GM12892 (cell line): ENCODE results near the gene RAPGEF2.
A peak's percentile ranks its signal among the peaks of the same experiment; 100 is the strongest.
"Not testable (repeated sequence)": the region's sequence is repeated elsewhere in the genome, so short reads cannot be mapped to it uniquely, and the experiment has no call there.

Experiments used
- DNase-seq: peaks from one replicate; pipeline ENCODE4 v3.0.0; 2011; ENCODE audit not compliant: insufficient read length
- FAIRE-seq: peaks from 2 replicates; lab custom pipeline; 2011; peaks lifted over from hg19 to GRCh38; lab: Jason Lieb, UNC
- POLR2A ChIP-seq: IDR thresholded peaks from 2 replicates; pipeline ENCODE4 v1.6.1; 2011; ENCODE audit warnings: low read depth, low read length, control low read depth
- POLR2AphosphoS5 ChIP-seq: IDR thresholded peaks from 2 replicates; pipeline ENCODE4 v1.6.1; 2011; ENCODE audit warnings: low read depth, low read length, control low read depth
- TAF1 ChIP-seq: IDR thresholded peaks from 2 replicates; pipeline ENCODE4 v1.6.1; 2011; ENCODE audit warnings: low read depth, mild to moderate bottlenecking, control low read depth, low read length, borderline replicate concordance

Gene RAPGEF2

DNA sequence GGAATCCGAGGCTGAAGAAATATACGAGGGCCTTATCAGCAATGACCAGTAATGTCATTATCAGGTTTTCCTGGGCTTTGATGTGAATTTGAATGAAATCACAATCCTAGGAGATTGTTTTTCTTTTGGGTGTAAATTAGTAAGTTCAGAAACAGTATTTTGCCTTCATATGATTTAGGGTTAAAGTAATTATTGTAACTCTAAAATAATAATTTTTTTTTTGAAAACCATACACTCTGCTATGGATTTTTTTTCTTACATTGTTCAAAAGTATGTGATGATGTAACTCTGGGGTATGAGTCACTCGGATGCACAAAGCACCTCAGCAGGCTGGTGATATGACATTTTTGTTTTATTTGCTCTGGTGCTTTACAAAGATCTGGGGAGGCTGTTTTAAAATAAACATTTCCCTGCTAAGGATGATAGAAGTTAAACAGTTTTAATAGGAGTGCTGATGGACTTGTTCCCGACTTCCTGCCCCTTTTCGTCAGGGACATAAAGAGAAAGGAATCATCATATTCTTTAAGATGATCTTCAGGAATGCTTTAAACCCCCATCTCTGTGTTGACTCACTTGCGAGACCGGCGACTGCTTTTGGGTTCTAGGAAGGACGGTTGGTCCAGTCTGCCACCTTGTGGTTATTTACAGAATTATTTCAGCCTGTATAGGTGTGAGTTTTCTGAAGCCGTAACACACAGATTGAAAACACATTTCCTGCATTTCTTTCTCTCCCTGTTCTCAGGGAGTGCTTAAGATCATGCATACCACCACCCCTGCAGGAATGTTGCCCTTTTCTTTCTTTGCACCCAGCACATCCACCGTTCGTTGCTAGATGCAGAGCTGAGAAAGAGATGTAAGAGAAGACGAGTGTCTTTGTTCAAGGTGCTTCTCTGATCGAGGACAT is 72.5 kb downstream of the RAPGEF2 start:
- no peak for TF ChIP-seq POLR2A
- no peak for TF ChIP-seq POLR2AphosphoS5
- FAIRE-seq (peak; percentile 87), DNase-seq (no peak)

DNA sequence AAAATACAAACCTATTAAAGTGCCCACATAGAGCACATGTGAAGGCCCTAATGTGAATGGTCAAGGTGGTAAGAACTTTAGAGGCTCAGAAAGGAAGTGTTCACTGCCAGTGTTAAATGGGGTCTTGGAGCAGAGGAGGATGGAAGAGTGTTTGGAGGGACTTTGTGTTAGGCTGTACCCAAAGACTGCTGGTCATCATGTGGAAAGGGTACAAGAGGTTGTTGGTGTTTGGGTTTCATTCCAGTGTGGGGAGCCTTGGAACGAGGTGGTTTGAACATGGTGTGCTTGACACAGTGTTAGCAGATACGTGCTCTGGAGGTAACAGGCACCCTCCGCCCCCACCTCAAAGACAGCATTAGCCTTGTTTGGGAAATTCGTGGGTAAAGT is 73.1 kb downstream of the RAPGEF2 start:
- TF ChIP-seq POLR2A, result no peak
- no peak for TF ChIP-seq POLR2AphosphoS5
- no peak for TF ChIP-seq TAF1
- no peak for DNase-seq
- FAIRE-seq, result no peak

DNA sequence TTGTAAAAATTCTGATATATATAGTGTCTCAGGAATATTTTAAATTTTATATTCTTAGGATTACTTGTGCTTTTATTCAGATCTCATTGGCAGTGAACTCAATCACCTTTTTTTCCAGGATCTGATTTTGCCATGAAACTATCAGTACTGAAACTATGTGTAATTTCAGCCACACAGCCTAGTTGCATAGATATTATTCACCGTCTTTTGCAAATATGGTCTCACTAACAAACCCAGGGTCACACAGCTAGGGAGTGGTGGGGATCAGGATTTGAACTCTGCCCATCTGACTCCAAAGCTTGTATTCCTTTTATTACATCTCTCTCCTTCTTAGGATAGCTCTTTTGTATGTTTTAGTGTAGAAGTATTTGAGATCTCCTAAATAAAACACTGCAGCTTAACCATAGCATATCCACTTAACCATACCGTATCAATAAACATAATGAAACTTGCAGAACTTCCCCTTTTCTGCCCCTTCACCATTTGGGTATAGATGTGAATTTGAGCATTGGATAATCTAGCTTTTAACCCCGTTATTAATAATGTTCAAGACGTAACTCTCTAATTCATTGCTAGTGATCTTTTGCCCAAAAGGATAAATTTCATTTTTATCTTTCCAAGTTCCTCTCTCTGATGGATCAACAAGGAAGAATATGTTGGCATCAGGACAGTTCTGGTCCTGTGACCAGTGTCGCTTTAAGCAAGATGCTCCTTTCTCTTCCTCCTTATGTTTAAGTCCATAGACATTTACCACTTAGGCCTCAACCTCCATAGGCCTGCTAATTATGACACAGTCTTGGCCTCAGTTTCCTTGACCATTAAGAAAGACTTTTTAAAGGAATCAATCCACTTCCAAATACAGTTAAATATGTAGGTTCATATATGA is 74.6 kb downstream of the RAPGEF2 start:
- TF ChIP-seq TAF1, result no peak
- no peak for TF ChIP-seq POLR2AphosphoS5
- no peak for TF ChIP-seq POLR2A
- no peak for DNase-seq
- FAIRE-seq, result peak; percentile 75

- DNase-seq (no peak), FAIRE-seq (peak; percentile 9)
- no peak for TF ChIP-seq POLR2A
Observed at GRCh38 chr4:159178151-159178546, 75.3 kb downstream of the RAPGEF2 start.

DNA sequence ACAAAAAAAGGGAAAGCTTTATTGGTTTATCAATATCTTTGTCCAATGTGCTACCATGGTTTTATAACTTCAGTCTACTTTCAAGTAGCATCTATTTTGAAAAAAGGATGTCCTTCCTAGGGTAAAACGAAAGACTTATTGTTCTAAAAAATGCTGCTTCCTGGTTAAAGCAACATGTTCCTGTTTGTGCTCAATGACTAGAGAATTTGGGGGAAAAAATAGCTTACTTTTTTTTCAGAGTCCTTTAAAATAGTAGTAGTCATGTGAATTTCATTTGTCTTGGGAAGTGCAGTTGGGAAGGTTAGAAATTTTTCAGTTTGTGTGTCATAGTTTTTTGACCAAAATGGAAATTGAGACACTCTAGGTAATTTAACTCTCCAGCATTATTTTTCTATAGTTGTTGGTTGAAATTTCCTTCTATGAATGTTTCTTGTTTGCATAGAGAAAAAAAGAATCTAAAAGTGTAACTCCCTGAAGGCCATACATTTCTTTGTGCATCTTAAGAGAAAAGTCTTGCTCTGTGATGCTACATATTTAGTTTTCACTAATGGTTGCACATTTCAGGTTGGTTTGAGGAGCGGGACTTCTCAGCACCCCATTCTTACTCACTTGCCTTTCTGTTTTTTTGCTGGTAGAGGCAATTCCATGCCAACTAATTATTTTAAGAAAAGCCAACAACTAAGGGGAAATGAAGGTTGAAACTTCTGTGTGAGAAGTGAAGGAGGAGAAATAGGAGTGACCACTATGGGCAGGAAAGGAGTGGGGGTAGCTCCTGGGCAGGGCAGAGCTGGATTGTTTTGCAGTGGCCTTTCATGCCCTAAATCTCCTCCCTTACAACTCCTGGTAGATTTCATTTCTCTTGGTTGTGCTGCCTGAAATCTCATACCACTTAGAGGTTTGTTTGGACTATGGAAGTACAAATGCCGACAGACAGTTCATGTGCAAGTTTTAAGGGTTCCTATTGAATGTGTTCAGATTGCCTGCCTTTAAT is 76.4 kb downstream of the RAPGEF2 start:
- peak; percentile 48 for FAIRE-seq
- no peak for DNase-seq
- no peak for TF ChIP-seq POLR2A
- no peak for TF ChIP-seq TAF1
- TF ChIP-seq POLR2AphosphoS5, result no peak

DNA sequence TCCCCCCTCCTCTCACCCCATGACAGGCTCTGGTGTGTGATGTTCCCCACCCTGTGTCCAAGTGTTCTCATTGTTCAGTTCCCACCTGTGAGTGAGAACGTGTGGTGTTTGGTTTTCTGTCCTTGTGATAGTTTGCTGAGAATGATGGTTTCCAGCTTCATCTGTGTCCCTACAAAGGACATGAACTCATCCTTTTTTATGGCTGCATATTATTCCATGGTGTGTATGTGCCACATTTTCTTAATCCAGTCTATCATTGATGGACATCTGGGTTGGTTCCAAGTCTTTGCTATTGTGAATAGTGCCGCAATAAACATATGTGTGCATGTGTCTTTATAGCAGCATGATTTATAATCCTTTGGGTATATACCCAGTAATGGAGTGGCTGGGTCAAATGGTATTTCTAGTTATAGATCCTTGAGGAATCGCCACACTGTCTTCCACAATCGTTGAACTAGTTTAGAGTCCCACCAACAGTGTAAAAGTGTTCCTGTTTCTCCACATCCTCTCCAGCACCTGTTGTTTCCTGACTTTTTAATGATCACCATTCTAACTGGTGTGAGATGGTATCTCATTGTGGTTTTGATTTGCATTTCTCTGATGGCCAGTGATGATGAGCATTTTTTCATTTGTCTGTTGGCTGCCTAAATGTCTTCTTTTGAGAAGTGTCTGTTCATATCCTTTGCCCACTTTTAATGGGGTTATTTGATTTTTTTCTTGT is 81.2 kb downstream of the RAPGEF2 start:
- not testable (repeated sequence) for DNase-seq, FAIRE-seq

DNA sequence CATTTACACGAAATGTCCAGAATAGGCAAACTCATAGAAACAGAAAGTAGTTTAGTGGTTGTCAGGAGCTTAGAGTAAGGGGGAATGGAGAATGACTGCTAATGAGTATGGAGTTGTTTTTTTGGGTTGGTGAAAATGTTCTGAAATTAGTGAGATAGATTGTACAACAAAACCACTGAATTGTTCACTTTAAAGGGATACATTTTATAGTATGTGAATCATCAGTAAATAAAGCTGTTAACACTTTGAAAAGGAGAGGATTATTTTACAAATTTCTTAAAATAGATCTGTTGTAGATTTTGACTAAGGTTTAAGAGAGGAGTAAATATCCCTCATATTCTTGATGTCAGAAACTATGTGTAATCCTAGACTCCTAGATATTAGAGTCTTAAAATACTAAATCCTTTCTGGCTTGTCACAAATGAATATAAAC is 82.7 kb downstream of the RAPGEF2 start:
- FAIRE-seq (peak; percentile 33), DNase-seq (no peak)
- TF ChIP-seq TAF1 (no peak), POLR2A (no peak), POLR2AphosphoS5 (no peak)

GRCh38 chr4:159188646-159189045 is 85.8 kb downstream of the RAPGEF2 start:
- no peak for FAIRE-seq

GRCh38 chr4:159190651-159191050 is 87.8 kb downstream of the RAPGEF2 start:
- DNase-seq (no peak), FAIRE-seq (no peak)
- TF ChIP-seq TAF1 (no peak), POLR2A (no peak)

More at GRCh38 chr4:159188646-159189045, 85.8 kb downstream of the RAPGEF2 start:
- no peak for DNase-seq
- TF ChIP-seq POLR2AphosphoS5 (no peak), TAF1 (no peak), POLR2A (no peak)

- TF ChIP-seq POLR2AphosphoS5, result no peak
- no peak for TF ChIP-seq TAF1
- no peak for TF ChIP-seq POLR2A
- DNase-seq, result no peak
- FAIRE-seq, result no peak
Observed at GRCh38 chr4:159191989-159192388, 89.1 kb downstream of the RAPGEF2 start.
